Hippocampal formation (tissue), 2 donors: ENCODE measurements around the gene CBX2.

ENCODE experiments used
- DNase-seq, 2 donors: peaks; one replicate each; lab custom pipeline; 2025; lab: John Stamatoyannopoulos, UW

The CBX2 gene

DNA sequence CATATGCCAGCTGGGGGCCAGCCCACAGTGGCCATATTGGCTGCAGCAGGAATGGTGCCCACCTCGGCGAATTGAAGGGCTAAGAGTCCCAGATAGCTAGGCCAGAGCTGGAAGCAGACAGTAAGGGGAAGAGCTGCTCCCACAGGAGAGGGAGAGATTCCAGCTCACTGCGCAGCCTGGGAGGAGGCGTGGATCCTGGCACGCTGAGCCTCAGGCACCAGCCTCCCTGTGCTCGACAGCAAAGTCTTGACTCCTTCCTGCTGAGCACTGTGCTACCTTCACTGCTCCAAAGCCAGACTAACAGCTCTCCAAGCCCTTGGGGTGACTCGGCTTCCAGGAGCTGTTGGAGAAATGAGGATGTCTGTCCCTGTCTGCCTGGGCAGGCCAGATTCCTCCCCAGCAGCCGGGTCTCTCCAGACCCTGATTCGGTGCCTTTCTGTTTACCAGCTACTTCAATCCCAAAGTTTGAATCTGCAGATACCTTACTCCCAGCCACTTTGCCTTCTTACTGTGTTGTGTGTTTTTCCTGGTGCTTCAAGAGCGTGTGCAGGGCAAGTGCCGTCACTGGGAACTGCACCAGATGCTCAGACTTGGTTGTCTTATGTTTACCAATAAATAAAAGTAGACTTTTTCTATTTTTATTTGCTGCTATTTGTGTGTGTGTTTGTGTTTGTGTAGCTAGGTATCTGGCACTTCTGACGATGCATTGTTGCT is 9.1 kb downstream of the CBX2 start:
- DNase-seq = no peak

DNA sequence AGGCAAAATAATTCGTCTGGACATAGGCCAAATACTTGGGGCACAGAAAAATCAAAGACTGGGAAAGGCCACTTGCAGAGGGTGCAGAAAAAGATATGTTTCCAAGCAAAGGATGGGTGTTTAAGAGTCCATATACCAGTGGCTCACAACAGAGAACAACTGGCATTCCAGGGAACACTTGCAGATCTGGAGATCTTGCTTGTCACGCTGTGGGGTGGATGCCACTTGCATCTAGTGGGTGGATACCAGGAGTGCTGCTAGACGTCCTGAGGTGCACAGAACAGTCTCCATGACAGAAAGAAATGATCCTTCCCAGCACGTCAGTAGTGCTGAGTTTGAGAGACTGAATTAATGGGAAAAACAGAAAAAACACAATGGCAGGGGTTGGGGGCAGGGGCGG is 10.5 kb downstream of the CBX2 start:
- DNase-seq = no peak

DNA sequence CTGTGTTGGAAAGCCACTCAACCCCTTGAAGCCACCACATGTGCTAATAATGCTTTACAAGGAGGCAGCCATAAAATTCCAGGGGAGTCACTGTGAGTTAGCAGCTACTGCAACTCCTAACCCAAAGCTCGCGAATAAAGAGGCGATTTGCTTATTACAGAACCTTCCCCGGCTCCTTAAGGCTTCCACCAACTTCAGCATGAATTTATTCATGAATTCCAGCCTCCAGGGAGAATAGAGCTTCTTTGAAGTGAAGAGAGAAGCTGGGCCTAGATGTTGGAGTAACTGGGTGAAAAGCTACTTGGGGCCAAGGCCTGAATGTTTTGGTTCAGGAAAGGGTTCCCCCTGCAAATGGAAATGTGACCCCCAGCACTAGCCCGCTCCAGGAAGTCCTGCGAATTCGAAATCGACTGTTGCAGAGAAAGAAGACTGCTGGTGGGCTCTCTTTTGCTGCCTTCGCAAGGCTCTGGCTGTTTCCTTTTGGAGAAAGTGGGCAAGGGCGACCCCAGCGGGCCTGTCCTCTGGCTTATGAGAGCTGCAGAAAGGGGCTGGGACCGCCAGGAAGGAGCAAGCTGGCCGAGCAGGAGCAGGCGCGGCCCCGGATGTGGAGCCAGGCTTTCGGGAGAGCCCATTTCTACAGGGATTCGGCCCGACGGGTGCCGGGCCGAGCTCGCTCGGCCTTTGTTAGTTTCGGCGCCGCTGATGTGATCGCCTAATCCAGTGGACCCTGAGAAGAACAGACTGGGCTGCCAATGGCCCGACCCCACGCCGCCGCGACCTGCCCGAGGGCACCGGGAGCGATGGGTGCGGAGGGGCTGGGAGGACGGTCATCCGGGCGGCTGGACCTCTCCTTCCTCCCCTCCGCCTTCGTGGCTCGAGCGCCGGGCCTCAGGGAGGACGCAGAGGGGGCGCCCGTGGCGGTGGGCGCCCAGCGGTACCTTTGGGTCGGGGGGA is 11.3 kb downstream of the CBX2 start:
- no peak for DNase-seq

DNA sequence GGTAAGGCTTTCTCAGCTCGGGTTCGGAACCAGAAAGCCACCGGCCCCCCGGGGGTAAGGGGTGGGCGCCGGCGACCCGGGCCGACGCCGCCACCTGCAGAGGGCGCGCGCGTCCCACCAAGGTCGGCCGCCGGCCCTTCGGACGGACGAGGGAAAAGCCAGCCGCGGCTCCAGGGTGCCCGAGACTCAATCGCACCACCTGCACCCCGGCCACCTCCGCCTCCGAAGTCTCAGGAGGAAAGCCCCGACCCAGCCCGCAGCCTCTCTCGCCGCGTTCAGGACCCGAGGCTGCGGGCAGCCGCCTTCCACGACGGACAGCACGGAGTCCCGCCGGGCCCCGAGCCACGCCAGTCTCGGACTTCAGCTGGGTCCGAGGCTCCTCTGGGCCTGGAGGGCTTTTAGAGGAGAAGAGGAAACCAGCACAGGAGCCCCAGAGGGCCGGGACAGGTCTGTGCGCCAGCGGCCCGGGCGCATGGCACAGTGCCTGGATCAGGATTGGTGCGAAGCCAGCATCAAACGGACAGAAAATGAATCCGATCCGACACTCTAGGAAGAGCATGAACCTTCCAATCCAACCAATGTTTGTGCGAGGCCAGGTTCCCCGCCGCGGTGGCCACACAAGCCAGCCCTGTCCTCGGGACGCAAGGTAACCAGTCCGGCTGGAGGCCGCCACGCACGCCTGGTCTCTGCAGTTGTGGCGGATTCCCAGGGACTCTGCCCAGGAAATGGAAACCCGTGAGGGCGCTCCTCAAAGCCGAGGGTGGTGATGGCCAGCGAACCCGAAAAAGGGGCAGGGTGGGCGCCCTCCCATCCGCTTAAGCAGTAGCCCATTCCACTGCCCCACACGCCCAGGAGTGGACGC is 12.2 kb downstream of the CBX2 start:
- peak in 1 of 2 donors; percentile 18 for DNase-seq

DNA sequence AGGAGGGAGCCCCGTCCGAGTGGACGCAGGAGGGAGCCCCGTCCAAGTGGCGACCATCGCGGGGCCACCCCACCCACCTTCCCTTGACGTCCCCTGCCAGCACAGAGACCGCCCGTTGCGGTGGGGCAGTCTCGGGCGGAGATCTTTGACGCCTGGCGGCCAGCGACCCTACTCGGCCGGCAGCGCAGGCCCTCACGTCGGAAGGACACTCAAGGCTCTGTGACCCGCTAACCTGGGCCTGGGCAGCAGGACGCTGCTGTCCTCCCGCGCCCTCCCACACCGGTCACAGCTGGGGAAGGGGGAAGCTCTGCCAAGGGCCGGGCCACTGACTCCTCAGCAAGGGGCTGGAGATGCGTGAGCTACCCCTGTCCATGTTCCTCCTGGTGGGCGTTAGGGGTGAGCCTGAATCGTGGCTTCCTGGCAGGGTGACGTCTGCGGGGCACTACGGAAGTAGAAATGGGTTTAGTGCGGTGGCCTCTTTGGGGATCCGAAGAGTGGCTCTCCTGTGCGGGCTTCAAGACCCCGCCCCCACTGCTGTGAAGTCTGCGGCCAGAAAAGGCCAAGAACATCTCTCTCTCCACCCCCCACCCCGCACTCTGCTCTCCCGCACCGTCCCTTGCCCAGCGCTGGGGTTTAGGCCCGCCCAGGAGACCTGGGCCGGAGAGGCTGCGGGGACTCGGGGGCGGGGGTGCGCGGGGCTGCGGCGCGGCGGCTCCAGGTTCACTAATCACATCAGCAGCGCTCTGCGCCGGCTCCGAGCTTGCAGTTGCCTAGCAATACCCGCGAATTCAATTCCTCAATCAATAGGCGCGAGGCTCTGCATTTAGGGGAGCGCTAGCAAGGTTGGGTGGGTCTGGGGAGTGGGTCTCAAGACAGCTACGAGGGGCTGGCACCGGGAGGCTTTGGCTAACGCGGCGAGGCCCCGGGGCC is 13.1 kb downstream of the CBX2 start:
- DNase-seq = no peak

DNA sequence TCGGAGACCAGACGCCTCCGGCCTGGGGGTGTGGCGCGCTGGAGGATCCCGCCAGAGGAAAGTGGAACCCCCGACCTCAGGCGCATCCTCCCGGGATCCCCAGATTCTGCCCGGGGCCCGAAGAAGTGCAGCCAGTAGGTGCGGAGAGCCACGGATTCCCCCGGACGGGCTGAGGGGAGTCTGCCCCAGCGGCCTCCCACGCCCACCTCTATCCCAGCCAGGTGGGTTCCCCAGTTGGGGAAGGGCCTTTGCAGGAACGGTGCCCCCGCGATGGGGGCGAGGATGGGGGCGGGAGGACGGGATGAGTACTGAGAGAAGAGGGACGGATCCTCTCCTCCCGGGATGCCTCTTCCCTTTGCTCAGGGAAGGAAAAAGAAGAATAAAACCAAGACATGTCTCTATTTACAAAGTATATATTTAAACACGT is 13.8 kb downstream of the CBX2 start:
- DNase-seq = no peak

DNA sequence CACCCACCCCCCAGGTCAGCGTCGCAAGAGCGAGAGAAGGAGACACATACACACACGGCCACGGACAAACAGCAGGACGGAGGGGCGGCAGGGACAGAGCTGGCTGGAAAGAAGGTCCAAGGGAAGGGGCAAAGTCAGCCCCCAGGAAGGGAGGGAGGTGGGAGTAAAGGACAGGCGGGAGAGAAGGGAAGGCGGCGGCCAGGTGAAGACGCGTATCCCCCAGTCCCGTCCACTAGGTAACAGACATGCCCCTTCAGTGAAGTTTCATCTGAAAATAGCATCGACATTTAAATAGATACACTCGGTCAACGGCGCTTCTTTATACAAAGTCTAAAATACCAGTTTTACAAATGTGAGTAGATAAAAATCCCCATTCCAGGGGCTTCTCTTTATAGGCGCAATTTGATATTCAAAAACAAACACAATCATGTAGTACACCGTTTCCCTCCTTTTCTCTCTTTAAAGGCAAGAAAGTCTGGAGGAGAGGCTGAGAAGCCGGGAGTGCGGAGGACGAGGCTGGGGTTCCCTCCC is 14.5 kb downstream of the CBX2 start:
- no peak for DNase-seq

DNA sequence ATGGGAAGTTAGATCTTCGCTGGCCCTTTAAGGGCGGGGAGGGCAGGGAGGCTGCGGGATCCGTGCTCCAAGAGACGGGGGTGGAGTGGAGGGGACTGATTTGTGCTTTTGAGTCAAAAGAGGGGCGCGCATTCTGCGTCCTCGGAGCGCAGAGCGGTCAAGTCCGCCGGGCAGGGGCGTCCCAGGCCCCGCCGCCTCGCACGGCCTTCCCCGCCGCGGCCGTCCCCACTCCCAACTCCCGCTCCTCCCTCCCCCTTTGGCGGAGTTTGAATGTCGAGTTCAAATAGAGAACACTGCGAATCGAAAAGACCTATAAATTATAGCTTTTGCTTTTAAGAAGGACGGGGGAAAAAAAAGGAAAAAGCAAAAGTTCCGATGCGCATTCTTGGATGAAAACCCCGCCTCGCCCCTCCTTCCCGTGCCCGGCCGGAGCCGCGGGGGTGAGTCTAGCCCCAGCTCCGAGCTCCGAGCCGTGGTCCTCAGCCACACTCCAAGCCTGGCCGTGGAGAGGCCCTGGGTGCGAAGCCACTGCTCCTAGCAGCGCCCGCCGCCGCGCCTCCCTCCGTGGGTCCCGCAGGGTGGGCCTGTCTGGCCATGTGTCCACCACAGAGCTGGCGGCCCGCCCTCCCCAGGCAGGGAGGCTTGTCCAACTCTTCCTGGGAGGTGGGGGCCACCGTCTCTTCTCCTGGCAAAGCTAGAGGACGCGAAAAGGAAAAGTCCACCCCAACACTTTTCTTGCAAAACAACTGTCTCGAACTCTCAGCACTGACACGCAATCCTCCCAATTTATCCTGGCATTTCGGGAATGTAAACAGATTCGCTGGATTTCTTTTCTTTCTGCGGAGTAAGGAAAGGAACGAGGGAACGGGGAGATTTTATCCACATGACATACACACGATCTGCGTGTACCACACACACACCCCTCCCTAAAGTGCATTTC is 15.3 kb downstream of the CBX2 start:
- no peak for DNase-seq

DNA sequence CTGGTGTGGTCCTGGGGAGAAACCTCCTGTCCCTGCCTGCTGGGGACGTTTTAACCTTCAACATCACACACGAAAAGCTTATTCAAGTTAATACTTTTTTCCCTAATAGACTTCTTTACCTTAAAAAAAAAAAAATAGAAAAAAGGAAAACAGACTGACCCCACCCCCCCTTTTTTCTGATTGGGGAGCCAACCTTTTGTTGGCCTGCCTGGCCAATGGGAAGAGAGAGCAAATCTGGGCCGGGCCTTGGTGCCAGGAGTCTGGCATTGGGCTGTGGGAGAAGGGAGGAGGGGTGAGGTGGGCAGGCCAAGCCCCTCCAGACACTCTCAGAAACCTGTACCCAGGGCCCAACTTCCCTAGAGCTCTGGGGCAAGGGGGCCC is 16.0 kb downstream of the CBX2 start:
- no peak for DNase-seq

DNA sequence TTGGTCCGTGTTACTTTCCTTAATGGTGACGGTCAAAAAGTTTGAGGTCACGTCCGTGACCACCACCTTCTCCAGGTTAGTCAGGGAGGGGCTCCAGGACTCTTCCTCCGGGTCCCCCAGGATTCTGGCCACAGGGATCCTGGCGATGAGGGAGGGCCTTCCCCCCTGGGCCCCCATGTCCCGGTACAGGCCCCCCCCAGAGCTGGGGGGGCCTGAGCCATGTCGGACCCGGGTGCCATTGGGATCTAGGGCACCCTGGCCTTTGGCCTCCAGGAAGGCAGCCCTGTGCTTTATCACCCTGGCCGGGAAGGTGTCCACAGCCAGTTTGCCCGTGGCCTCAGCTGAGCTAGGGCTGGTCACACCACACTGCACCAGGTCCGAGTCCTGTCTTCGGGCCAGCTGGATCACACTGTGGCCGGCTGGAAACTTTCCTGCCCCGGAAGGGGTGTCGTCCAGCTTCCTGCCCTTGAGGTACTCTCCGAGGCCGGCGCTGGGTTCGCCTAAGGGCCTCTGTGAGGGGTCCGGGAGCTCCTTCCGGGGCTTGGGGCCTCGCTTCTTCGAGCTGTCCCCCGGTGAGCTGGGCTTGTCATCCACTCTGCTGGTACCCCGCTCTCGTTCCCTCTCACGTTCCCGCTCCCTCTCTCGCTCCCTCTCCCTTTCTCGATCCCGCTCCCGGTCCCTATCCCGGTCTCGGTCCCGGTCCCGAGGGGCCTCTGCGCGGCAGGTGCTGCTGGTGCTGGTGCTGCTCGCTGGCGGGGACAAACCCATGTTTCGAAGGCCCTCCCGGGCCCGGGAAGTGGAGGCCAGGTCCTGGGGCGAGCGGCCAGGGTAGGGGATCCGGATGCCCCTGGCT is 16.9 kb downstream of the CBX2 start:
- DNase-seq = no peak

DNA sequence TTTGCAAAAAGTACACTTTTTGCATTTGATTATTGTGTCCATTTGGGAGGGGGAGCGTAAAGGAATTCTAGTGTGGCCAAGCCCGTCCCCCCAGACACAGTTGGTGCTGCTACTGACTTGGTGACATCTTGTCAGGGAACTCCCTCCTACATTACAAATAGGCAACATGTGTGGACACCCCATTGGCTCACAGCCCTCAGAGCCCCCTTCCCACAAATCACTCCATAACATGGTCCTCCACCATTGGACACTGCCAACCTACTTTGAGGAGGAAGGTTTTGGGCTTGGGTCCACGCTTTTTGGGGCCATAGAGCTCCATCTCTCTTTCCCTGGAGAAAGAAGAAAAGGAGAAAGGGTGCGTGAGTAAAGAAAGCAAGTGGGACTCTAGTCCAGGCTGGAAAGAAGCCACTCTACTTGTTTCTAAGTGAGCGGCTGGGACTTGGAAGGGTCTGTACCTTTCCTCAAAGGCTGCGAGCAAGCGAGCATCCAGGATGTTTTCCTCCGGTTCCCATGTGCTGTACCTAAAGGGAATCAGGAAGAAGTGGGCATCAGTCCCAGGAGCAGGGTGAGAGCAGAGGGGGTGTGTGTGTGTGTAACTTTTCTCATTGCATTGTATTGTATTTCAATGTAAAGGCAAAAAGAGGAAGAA is 18.0 kb downstream of the CBX2 start:
- no peak for DNase-seq

DNA sequence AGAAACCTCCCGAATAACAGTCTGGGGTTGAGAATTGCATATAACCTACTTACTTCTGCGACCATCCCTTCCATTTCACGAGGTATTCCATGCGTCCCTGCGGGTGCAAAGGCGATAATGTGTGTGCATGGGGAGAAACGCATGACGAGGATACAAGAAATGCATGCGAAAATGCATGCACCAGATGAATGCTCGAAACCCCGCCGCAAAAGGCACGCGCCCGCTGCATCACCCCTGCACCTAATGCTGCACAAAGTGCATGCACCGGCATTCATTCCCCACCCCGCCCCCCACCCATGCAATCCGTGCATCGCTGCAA is 18.5 kb downstream of the CBX2 start:
- no peak for DNase-seq

DNA sequence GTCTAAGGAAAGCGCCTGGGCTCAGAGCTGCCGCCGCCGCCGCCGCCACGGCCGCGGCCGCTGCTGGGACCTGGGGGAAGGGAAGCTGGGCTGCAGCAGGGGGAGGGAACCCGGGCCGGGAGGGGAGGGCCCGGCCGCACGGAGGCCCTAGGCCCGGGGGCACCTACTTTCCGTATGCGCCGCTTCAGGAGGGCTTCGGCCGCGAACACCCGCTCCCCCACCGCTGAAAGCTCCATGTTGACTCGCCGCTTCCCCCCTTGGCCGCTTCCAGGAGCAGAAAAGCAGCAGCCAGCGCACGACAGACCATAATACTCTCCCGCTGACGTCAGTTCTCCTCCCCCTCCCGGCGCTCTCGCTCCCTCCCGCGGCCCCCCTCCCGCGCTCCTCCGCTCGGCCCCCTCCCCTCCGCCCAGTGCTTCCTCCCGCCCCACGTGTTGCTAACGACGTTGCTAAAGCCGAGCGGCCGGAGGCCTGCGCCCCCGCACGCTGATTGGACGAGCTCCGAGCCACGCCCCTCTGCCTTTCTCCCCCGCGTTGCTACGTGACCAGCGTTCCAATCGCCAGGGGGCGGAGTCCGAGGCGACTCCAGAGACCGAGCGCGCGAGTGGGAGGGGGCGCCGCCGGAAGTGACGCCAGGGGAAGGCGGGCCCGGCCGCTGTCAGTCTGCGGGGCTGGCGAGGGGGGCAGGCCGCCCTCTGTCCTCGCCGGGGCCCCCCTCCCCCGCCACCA is 19.0 kb downstream of the CBX2 start, which contains the start of gene CBX8:
TSS of gene CBX8 (minus strand) at position 315 of the 729 bp plus-strand sequence. CDS start at position 236, 79 bp downstream.
- DNase-seq = peak; percentile 99 to 100

DNA sequence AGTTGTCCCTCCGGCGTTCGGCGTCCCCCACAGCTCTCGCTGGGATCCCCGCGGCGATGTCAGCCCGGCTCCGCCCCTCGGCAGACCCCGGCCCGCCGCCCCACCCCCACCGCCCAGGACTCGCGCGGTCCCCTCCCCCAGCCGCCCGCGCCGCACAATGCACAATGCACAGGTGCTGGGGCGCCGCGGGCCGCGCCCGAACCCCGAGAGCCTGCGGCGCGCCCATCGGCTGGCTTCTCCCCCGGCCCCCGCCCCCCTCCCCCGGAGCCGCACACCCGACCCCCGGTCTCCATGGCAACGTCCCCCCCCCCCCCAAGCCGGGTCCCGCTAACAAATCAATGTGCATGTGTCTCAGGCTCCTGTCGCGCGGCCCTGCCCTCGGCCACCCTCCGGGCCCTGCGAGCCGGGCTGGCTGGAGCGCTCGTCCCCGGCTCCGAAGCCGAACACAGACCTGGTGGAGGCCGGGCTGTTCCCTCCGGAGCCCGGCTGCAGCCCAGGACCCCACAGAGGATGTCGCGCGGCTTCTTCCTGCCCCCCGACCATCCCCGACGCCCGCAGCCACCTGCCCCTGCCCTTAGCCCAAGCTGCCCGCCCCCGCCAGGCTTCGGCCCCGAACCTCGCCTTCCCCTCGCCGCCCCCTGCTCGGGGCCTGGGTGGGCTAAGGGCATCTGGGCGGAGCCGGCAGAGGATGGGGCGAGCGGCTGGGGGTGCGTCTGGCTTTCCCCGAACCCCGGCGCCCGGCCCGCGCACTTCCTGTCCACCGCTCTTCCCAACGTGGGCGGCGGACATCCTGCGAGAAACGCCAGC is 19.7 kb downstream of the CBX2 start:
- no peak for DNase-seq

DNA sequence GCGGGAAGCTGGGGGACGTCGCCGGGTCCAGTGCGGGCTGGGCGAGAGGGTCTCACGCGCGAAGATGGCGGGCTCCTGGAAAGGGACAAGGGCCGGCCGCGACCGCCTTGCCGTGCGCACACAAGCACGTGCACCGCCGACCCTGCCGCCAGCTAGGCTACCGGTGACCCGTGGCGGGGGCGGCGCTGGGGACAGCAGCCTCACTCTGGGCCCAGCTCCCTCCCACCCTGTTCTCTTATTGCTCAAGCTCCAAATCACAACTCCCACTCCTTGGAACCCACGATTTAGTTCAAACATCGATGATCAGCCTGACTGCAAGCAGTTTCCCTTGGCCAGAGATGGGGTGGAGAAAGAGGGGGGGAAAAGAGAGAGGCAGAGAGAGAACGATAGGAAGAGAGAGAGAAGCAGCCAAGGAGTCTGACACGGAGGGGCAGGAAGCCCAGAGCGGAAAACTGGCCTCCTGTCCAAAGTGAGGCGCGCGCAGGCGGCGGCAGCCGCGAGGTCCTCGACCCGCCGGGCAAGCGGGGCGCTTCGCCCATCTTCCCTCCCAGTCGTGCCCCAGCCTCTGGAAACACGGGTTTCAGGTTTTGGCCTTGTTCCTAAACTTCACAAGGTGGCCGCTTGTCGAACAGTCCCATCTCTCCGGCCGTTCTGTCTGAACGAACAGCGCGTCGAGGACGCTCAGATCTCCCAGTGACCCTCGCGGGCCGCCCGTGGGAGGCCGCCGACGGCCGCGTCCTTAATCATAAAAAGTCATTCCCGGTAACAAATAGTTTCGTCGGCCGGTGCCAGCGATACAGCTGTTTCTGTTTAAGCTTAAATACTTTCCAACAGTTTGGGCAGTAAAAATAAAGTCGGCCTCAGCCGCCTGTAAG is 20.6 kb downstream of the CBX2 start:
- DNase-seq = no peak

DNA sequence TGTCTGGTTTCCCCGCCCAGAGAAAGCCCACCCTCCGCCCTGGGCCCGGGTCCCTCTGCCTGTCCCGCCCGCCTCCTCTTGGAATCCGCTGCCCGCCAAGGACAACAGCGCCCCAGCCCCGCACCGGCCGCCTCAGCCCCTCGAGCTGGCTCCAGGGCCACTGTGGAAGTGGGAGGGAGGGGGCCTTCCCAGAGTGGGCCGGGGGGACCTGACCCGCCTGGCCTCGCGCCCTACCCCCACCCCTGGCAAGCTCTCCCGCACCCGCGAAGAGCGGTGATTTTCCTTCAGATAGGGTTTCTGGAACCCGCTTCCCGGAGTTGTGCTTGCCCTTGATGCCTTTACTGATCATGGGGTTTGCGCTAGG is 21.2 kb downstream of the CBX2 start:
- DNase-seq = no peak
